ENCODE results near the gene CHN1.

GRCh38 chr2:174780856-174781255 is 224.3 kb downstream of the CHN1 start:
- TF ChIP-seq CTCF (IDR thresholded peaks at IDR 0.05) (no peak), ZFX (IDR thresholded peaks at IDR 0.05; ENCODE audit: borderline replicate concordance) (no peak)

All from 22Rv1 (cell line).